Gastroesophageal sphincter (tissue), 4 donors: Measurements from ENCODE around the gene AURKAIP1. TPM values are rescaled to one million over a fixed set of nuclear protein-coding genes. Genes with fewer than 3 reads are reported as not detected.

ENCODE experiments used
- ATAC-seq: fragments of 150-250 bp; one replicate; pipeline ENCODE4 v1.9.1; 2016; ENCODE audit warnings: mild to moderate bottlenecking, moderate library complexity
- H3K27ac ChIP-seq, 4 donors: fragments of 200-600 bp; sonication (generic) in 3 of 4; 1 replicate in 3 of 4; 2 replicates in 1 of 4; pipeline ENCODE4 v1.5.1; 2016 to 2019
- H3K27me3 ChIP-seq: fragments of 200-600 bp; sonication (generic); one replicate; pipeline ENCODE4 v1.5.1; 2019
- H3K36me3 ChIP-seq, 2 donors: fragments of 200-600 bp; sonication (generic); one replicate each; pipeline ENCODE4 v1.5.1; 2019; ENCODE audit warnings: control low read depth in 1 of 2
- H3K4me1 ChIP-seq, 3 donors: fragments of 200-600 bp; sonication (generic); 1 replicate in 2 of 3; 2 replicates in 1 of 3; pipeline ENCODE4 v1.5.1; 2016 to 2019; ENCODE audit warnings: control low read depth in 2 of 3
- H3K4me3 ChIP-seq, 2 donors: fragments of 200-600 bp; sonication (generic); one replicate each; pipeline ENCODE4 v1.5.1; 2019; ENCODE audit warnings: mild to moderate bottlenecking in 1 of 2, moderate library complexity in 1 of 2
- H3K9me3 ChIP-seq, 3 donors: fragments of 200-600 bp; sonication (generic); one replicate each; pipeline ENCODE4 v1.5.1; 2017 to 2019; ENCODE audit warnings: control low read depth in 2 of 3
- CTCF ChIP-seq, 4 experiments: fragments of 200-600 bp in 2 of 4; fragments of 450-650 bp in 2 of 4; sonication (generic) in 1 of 4; IDR thresholded peaks; one replicate each; pipeline ENCODE4 v1.5.1; 2017 to 2019; ENCODE audit warnings: antibody characterized with exemption in 4 of 4, mild to moderate bottlenecking in 2 of 4, moderate library complexity in 2 of 4
- EP300 ChIP-seq: sonication (generic); formaldehyde crosslinking; IDR thresholded peaks from one replicate; pipeline ENCODE4 v1.6.1; 2017; ENCODE audit warnings: antibody characterized with exemption, mild to moderate bottlenecking
- POLR2A ChIP-seq, 2 donors: fragments of 450-650 bp; IDR thresholded peaks; one replicate each; pipeline ENCODE4 v1.6.1; 2017; ENCODE audit warnings: antibody characterized with exemption in 2 of 2, mild to moderate bottlenecking in 2 of 2, moderate library complexity in 1 of 2
- POLR2AphosphoS5 ChIP-seq: sonication (generic); formaldehyde crosslinking; IDR thresholded peaks from one replicate; pipeline ENCODE4 v1.6.1; 2017; ENCODE audit warnings: antibody characterized with exemption
- WGBS, 2 donors: methylation state at CpG; one replicate each; pipeline ENCODE4 v1.1.5; 2018; ENCODE audit warnings: low coverage in 1 of 2; 5-methylcytosine and 5-hydroxymethylcytosine counted together
- total RNA-seq, 4 donors: library from RNA; depleted of rRNA; stranded (reverse); fragments of >200 nt; gene quantifications; one replicate each; pipeline ENCODE4 v1.1.0, GENCODE V29; 2016

The AURKAIP1 gene
- total RNA-seq, 4 donors from 2014 or later, result 103 to 138 (median 108) TPM

GRCh38 chr1:1325288-1326074, 49.5 kb downstream of the AURKAIP1 start:
- Histone ChIP-seq H3K27ac (peak overlapping the region; percentile 39 to 92 (median 88)), H3K9me3 (no peaks in the 10 kb centered on the region), H3K4me1 (peaks cover 0 to 68% (median 40%) of the 10 kb centered on the region in 3 donors), H3K4me3 (peak overlapping the region; percentile 51 to 87), H3K36me3 (peaks cover 0 to 33% of the 10 kb centered on the region in 2 donors), H3K27me3 (no peaks in the 10 kb centered on the region)
- TF ChIP-seq EP300 (no peak), POLR2AphosphoS5 (no peak), POLR2A (IDR thresholded peaks at IDR 0.05) (no peak)
- 53 to 74% methylated on average over 3 to 4 of the region's 16 CpGs for WGBS, 2 donors
- ATAC-seq, result peak; percentile 16

GRCh38 chr1:1324524-1325287, 50.3 kb downstream of the AURKAIP1 start, which contains the start of the genes CPTP and INTS11:
CPTP (plus strand) TSS chr1:1324802; CDS start chr1:1326911, 2,109 bp downstream.
INTS11 (minus strand) TSS chr1:1324660; CDS start chr1:1324608, 52 bp downstream.
- no CpG with 5 or more reads among the region's 84 CpGs for WGBS, 2 donors
- no peaks in the 10 kb centered on the region for H3K9me3 ChIP-seq
- H3K4me1 ChIP-seq, result peaks cover 0 to 70% (median 40%) of the 10 kb centered on the region in 3 donors
- peaks cover 0 to 41% of the 10 kb centered on the region in 2 donors for H3K36me3 ChIP-seq
- H3K27ac ChIP-seq, result peak within 1 kb of the TSS; percentile 51 to 92 (median 88)
- peak within 1 kb of the TSS; percentile 51 to 87 for H3K4me3 ChIP-seq
- peak; percentile 94 for ATAC-seq
- H3K27me3 ChIP-seq, result no peaks in the 10 kb centered on the region
- TF ChIP-seq EP300 (no peak), POLR2A (IDR thresholded peaks at IDR 0.05) (peak; percentile 56 to 75), CTCF (IDR thresholded peaks at IDR 0.05) (peak in 1 of 4 experiments; percentile 20), POLR2AphosphoS5 (peak; percentile 87)

GRCh38 chr1:1324084-1324523, 50.9 kb downstream of the AURKAIP1 start:
- TF ChIP-seq EP300 (no peak), POLR2AphosphoS5 (no peak), CTCF (IDR thresholded peaks at IDR 0.05) (no peak), POLR2A (IDR thresholded peaks at IDR 0.05) (no peak)
- Histone ChIP-seq H3K4me3 (peak overlapping the region; percentile 51 to 87), H3K27me3 (no peaks in the 10 kb centered on the region), H3K36me3 (peaks cover 0 to 45% of the 10 kb centered on the region in 2 donors), H3K9me3 (no peaks in the 10 kb centered on the region), H3K4me1 (peaks cover 0 to 76% (median 40%) of the 10 kb centered on the region in 3 donors), H3K27ac (peak overlapping the region; percentile 51 to 92 (median 88))
- WGBS, 2 donors, result 0% methylated on average over 8 of the region's 41 CpGs; no CpG with 5 or more reads in 1 of the 2 donors
- ATAC-seq, result no peak

Other genes with a start within 250 kb of the AURKAIP1 start
- under 1 TPM in 1 of 4 donors, not detected in 3; 0.23 TPM for gene TTLL10, start 201.3 kb downstream of the AURKAIP1 start, total RNA-seq
- gene TNFRSF18, start 168.6 kb downstream of the AURKAIP1 start, total RNA-seq, result 1 to 10 TPM in 1 of 4 donors, under 1 TPM in 1, not detected in 2; 0.35 to 2.2 TPM
- gene TNFRSF4, start 161.1 kb downstream of the AURKAIP1 start, total RNA-seq, result 1 to 10 TPM in 3 of 4 donors, under 1 TPM in 1; 0.93 to 1.6 (median 1.3) TPM
- gene SDF4, start 143.2 kb downstream of the AURKAIP1 start, total RNA-seq, result 100 to 1,000 TPM in 2 of 4 donors, 10 to 100 TPM in 2; 84.2 to 115 (median 93.9) TPM
- gene B3GALT6, start 143.0 kb downstream of the AURKAIP1 start, total RNA-seq, result 10 to 100 TPM; 12.3 to 24.1 (median 15.0) TPM
- gene C1QTNF12, start 128.5 kb downstream of the AURKAIP1 start, total RNA-seq, result 1 to 10 TPM in 3 of 4 donors, under 1 TPM in 1; 0.96 to 2.8 (median 1.7) TPM
- gene UBE2J2, start 101.4 kb downstream of the AURKAIP1 start, total RNA-seq, result 10 to 100 TPM; 28.1 to 47.0 (median 37.9) TPM
- 1 to 10 TPM in 3 of 4 donors, under 1 TPM in 1; 0.94 to 7.9 (median 2.4) TPM for gene SCNN1D, start 94.8 kb downstream of the AURKAIP1 start, total RNA-seq
- 10 to 100 TPM; 35.6 to 74.7 (median 50.2) TPM for gene ACAP3, start 67.3 kb downstream of the AURKAIP1 start, total RNA-seq
- gene PUSL1, start 66.6 kb downstream of the AURKAIP1 start, total RNA-seq, result 10 to 100 TPM; 12.5 to 24.2 (median 19.4) TPM
- gene INTS11, start 50.5 kb downstream of the AURKAIP1 start, total RNA-seq, result 100 to 1,000 TPM in 1 of 4 donors, 10 to 100 TPM in 3; 62.0 to 119 (median 96.4) TPM
- gene CPTP, start 50.4 kb downstream of the AURKAIP1 start, total RNA-seq, result 10 to 100 TPM; 10.4 to 42.7 (median 30.1) TPM
- gene TAS1R3, start 43.9 kb downstream of the AURKAIP1 start, total RNA-seq, result under 1 TPM in 3 of 4 donors, not detected in 1; 0.12 to 0.54 (median 0.40) TPM
- 100 to 1,000 TPM in 1 of 4 donors, 10 to 100 TPM in 3; 84.4 to 174 (median 88.9) TPM for gene DVL1, start 25.8 kb downstream of the AURKAIP1 start, total RNA-seq
- 100 to 1,000 TPM in 1 of 4 donors, 10 to 100 TPM in 3; 69.8 to 105 (median 85.4) TPM for gene MXRA8, start 16.7 kb downstream of the AURKAIP1 start, total RNA-seq
- 100 to 1,000 TPM in 2 of 4 donors, 10 to 100 TPM in 2; 31.6 to 248 (median 127) TPM for gene CCNL2, start 24.1 kb upstream of the AURKAIP1 start, total RNA-seq
- gene MRPL20, start 32.1 kb upstream of the AURKAIP1 start, total RNA-seq, result 100 to 1,000 TPM; 121 to 215 (median 159) TPM
- 10 to 100 TPM in 2 of 4 donors, 1 to 10 TPM in 2; 8.7 to 16.9 (median 10.3) TPM for gene ANKRD65, start 46.1 kb upstream of the AURKAIP1 start, total RNA-seq
- gene VWA1, start 60.5 kb upstream of the AURKAIP1 start, total RNA-seq, result 100 to 1,000 TPM in 2 of 4 donors, 10 to 100 TPM in 2; 59.8 to 137 (median 96.4) TPM
- 1 to 10 TPM in 1 of 4 donors, under 1 TPM in 2, not detected in 1; 0.47 to 1.1 (median 0.94) TPM for gene ATAD3C, start 74.5 kb upstream of the AURKAIP1 start, total RNA-seq
- 10 to 100 TPM in 2 of 4 donors, 1 to 10 TPM in 2; 4.1 to 17.9 (median 12.1) TPM for gene ATAD3B, start 96.6 kb upstream of the AURKAIP1 start, total RNA-seq
- 10 to 100 TPM; 14.9 to 32.9 (median 19.1) TPM for gene ATAD3A, start 137.0 kb upstream of the AURKAIP1 start, total RNA-seq
- gene TMEM240, start 165.4 kb upstream of the AURKAIP1 start, total RNA-seq, result 10 to 100 TPM; 12.0 to 18.1 (median 14.4) TPM
- gene SSU72, start 199.7 kb upstream of the AURKAIP1 start, total RNA-seq, result 100 to 1,000 TPM in 2 of 4 donors, 10 to 100 TPM in 2; 90.5 to 109 (median 98.9) TPM
- gene FNDC10, start 224.9 kb upstream of the AURKAIP1 start, total RNA-seq, result under 1 TPM in 2 of 4 donors, not detected in 2; 0.54 TPM
- gene MIB2, start 240.3 kb upstream of the AURKAIP1 start, total RNA-seq, result 10 to 100 TPM; 51.4 to 85.3 (median 69.3) TPM